HG03025 (cell line): ENCODE data around the gene FGD2.
"Not testable (repeated sequence)": the region's sequence is repeated elsewhere in the genome, so short reads cannot be mapped to it uniquely, and the experiment has no call there.

Source experiments
- ATAC-seq: cut with Tn5 transposase; IDR thresholded peaks from one replicate; pipeline ENCODE4 v1.9.1; 2021; ENCODE audit warnings: mild to moderate bottlenecking, moderate library complexity; ENCODE audit not compliant: unreplicated experiment, low FRiP score

FGD2 gene

DNA sequence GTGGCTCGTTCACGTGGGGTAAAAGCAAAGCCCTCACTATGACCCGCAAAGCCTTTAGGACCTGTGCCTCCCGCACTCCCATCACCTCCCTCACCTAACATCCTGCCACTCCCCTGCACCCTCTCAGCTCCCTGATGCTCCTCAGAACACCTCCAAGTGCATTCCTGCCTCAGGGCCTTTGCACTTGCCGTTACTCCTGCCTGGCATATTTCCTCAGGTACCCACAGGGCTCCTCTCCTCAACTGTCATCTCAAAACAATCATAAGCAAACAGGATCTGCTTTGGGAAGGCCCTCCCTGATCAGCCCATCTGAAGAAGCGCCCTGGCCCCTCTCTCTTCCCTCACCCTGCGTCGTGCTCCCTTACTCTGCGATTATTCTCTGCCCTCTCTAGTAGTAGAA, 49.1 kb downstream of the FGD2 start:
- no peak for ATAC-seq

DNA sequence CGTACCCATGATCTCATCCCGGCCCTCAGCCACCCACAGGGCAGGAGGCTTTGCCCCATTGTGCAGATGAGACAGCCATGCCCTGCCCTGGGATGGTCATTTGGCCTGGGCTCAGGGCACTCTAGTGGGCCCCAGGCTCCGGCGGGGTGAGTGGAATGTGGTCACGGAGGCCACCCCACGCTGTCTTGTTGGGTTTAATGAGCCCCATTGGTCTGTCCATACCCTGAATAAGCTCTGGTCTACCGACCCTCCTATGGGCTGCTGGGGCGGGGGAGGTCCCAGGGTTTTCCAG, 50.6 kb downstream of the FGD2 start:
- ATAC-seq, result no peak

DNA sequence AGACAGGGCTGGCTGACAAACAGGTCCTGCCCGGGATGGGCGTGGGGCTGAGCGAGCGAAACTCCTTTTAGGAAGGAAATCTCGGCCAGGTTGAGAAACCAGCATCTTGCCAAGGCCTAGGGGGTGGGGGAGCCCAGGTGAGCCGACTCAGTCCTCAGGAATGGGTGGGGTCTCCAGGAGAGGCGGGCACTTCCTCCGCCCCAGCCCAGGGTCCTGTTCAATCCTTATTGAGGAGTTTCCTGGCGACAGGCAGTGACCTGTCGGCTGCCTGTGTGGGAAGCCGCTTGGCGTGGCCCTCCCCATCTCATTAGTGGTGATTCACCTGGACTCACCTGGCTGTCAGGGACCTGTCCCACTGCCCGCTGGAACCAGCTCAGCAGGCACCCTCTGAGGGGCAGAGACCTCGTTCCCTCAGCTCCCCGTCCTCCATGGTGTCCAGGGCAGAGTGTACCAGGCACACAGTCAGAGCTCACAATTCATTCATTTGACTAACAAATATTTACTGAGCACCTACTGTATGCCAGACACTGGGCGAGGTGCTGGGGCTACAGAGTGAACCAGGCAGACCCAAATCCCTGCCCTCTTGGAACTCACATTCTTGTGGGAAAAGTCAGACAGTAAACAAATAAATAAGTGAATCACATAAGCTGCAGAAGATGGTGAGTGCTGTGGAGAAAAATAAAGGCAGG, 51.1 kb downstream of the FGD2 start:
- ATAC-seq, result no peak

DNA sequence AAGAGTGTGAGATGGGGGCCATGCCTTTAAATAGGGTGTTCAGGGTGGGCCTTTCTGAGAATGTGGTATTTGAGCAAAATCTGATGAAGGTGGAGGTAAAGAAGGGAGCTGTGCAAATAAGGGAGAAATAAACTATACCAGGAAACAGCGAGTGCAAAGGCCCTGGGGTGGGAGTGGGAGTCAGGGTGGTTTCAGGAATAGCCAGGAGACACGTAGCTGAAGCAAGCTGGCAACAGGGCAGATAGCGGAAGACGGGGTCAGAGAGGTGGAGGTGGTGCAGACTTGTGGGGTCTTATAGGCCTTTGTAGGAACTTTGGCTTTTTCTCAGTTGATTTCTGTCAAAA, 51.6 kb downstream of the FGD2 start:
- no peak for ATAC-seq

DNA sequence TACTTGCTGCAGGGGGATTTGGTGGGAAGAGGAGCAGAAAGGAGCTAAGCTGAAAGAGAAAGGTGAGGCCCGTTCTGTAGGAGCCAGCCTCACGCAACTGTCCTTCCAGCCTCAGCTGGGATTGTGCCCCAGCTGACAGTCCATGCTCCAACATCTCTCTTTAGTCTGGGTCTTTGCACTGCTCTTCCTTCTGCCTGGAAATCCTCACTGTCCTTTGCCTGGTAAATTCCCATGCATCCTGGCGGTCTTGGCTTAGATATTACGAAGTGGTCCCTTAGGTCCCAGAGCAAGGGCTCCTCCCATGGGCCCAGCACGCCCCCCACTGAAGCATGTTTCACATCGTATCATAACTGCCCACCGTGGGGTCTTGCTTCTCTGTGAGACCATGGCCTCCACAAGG, 52.2 kb downstream of the FGD2 start:
- no peak for ATAC-seq

DNA sequence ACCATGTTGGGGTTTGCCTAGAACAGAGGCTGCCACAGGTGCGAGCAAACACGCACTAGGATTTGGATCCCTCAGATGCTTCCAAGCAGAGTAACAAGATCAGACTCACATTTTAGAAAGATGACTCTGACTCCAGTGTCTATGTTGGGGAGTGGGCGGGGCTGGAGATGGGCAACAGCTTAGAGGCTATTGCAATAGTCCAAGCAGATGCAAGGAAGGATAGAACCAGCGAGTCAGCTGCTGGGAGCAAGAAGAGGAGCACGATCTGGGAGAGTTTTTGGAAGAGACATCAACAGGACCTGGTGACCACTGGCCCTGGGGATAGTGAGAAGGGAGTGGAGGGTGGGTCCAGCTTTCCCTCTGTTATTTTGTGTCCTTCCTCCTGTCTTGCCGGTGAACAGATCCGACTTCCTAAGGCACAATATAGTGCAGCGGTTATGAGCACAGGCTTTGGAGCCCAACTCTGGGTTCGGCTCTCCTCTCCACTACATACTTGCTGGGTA, 52.7 kb downstream of the FGD2 start:
- no peak for ATAC-seq

DNA sequence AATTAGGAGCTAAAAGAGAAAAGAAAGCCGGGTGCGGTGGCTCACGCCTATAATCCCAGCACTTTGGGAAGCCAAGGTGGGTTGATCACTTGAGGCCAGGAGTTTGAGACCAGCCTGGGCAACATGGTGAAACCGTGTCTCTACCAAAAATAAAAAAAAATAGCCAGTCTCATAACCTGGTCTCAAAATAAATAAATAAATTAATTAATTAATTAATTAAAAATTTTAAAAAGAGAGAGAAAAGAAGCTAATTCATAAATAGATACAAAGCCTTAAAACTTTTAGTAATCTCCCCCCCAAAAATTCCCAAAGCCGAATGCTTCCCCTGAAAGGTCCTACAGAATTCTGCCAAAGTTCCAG, 53.5 kb downstream of the FGD2 start:
- not testable (repeated sequence) for ATAC-seq

DNA sequence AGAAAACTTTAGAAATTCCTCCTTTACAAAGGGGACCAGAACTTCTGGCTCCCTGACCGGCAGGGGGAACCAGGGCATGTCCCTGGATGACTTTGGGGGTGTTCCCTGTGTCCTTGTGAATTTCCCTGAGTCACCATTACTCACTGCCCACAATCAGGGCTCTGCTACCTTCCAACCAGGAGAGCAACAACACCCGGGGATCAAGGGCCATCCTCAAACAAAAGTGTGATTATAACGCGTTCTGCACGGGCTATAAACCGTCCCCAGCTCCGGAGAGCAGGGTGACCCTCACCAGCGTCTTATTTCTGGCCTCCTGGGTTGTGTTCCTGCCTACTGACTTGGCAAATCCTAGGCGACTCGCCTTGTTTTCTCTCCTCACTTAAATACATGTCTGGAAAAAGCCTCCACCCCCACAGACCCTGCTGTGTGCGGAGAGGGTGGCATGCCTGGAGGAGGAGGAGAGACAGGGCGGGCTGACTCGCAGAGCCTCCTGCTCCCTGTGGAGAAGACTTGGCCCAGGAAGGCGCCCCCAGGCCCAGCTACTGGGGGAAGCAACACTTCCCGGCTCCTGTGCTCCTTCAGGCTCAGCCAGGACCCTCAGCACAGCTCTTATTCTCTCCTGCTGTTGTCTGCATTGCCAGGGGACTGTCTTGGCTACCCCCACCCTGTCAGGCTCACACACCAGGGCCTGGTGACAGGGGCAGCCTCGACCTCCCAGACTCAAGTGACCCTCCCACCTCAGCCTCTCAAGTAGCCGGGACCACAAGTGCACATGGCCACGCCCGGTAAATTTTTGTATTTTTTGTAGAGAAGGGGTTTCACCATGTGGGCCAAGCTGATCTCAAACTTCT, 54.1 kb downstream of the FGD2 start:
- no peak for ATAC-seq

DNA sequence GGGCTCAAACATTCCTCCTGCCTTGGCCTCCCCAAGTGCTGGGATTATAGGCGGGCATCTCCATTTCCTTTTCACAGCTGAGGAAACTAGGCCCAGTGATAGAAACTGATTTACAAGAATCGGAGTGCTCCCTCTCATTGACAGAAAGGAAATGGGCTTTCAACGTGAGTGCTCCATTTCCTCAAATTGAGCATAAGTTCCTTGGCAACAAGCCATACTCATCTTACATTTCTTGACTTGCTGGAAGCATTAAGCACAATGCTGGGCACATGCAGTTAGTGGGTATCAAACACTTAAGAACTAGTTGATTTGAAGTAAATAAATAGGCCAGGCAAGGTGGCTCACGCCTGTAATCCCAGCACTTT, 54.7 kb downstream of the FGD2 start:
- no peak for ATAC-seq

DNA sequence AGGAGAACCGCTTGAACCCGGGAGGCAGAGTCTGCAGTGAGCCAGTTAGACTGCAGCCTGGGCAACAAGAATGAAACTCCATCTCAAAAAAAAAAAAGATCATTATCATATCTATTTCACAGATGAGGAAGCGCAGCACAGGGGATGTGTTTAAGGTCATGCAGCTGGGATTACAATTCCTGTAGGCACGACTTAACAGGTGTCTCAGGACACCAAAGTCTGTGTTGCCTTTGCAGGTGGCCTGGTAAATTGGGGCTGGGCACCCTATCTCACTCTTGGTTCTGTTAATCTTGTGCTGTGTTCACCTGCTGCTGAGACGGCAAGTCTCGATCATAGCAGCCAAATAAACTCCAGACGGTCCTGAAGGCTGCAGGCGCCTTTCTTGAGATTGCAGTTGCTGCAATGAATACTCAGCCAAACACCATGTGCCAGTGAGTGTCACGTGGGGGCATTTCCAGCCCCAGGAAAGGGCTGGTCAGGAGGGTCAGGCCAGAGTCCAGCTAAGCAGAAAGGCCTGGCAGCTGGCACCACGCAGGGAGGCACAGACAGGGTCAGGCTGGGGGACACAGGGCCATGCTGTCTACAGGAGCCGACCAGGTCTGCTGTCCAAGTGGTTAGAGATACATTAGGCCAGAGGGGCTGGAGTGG, 55.8 kb downstream of the FGD2 start:
- no peak for ATAC-seq

DNA sequence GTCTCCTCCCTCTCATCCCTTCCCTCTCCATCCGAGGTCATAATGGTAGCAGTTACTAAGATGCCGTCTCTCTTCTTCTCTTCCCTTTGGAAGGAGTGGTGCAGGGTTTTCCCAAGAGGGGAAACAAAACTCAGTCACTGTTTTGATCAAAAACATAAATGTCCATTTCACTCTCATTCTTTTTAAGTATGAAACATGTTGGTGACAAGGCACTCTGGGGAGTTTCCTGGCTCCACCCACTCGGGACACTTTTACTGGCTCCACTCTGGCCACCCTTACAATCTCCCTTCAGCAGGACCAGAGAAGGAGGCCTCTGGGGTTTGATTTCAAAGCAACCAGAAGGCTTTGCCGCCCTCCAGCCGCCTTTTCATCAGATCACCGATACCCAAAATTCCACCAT, 57.0 kb downstream of the FGD2 start:
- ATAC-seq, result no peak

DNA sequence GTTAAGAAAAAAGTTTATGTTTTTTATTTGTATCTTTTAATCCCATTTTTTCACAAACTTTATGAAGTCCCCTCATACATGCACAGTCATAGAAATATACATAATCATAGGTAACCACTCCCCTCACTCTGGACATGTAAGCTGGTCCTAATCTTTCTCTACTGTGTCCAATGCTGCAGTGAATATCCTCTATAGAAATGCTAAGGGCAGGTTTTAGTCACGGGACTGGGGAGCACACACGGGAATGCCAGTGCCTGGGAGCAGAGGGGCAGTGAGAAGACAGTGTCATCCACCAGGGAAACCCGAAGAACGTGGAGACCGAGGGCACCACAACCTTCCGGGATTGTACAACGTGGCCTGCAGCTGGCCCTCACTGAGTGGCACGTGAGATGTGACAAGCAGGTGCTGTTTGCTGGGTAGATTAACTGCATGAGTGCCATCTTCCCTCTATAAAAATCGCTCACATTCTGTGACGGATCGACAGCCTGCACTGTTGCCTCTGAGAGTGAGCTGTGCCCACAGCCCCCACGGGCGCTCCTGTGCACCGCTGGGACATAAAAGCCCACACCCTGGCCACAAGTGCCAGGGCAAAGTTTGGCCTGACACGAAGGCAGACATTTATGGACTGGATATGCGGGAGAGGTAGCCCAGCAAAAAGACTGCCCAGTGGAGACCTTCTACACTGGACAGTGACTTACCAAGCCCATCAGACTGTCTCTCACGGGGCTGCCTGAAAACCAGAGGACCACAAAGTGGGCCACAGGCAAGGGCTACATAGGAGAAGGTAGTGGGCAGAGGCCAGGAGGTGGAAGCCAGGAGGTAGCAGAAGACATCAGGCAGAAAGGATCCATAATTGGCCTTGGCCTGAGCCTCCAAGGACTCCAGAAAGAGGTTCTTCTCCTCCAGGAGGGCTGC, 63.2 kb downstream of the FGD2 start:
- ATAC-seq, result no peak

DNA sequence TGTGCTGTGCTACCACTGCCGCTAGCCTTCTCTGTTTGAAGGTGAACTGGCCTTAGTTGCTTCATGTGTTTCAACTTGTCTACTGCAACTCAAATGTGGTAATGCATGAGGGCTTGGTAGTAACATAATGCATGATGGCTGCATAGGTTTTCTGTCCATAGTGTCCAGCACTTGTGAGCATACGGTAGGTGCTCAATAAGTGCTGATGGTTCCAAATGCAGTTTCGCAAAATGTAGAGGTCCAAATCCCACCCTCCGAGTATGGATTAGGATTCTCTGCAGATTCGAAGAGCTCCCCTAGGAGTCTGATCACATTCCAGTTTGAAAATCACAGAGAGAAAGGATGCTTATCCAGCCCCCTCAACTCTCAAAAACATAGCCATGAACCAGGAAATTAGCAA, 64.2 kb downstream of the FGD2 start:
- ATAC-seq, result no peak

DNA sequence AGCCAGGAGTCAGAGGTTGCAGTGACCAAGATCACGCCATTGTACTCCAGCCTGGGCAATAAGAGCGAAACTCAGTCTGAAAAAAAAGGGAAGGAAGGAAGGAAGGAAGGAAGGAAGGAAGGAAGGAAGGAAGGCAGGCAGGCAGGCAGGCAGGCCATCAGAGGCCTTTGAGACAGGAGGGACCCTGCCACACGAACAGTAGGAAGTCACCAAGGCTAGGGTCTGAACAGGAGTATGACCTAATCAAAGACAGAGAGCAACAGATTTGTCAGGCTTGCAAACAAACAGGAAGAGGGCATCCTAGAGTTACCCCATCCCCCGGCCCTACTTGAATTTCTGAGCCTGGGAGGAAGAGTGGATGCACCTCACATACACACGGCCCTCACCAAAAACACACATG, 67.1 kb downstream of the FGD2 start:
- ATAC-seq, result no peak

DNA sequence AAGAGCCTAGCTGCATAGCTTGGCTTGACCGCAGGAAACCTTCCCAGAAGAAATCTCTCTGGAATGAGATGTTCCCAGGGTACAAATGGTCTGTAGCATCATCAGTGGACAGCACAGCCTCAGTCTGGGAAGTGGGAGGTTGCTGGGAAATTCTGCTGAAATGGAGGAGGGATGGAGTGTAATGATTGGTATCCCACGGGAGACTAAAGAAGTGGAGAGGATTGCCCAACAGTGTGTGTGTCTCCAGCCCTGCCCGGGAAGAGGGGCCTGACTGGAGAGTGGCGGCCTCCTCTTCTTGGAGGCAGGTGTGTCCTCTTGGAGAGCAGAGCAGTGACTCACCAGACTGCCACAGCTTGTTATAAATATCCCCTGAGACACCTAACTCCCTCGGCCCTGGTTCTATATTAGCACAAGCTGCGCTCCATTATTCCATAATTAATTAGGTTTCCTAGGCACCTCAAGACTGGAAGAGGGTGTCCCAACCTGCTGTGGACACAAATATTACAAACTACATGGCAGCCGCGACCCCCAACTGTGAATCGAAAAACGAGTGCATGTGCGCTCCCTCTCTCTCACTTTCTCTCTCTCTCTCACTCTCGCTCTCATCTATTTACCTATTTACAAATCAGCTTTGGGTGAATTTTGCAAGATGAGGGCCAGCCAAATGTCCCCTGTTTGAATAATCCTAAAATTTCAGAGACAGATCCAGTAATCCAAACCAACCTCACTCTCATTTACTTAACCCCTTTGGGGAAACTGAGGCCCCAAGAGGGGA, 68.8 kb downstream of the FGD2 start:
- ATAC-seq, result no peak

DNA sequence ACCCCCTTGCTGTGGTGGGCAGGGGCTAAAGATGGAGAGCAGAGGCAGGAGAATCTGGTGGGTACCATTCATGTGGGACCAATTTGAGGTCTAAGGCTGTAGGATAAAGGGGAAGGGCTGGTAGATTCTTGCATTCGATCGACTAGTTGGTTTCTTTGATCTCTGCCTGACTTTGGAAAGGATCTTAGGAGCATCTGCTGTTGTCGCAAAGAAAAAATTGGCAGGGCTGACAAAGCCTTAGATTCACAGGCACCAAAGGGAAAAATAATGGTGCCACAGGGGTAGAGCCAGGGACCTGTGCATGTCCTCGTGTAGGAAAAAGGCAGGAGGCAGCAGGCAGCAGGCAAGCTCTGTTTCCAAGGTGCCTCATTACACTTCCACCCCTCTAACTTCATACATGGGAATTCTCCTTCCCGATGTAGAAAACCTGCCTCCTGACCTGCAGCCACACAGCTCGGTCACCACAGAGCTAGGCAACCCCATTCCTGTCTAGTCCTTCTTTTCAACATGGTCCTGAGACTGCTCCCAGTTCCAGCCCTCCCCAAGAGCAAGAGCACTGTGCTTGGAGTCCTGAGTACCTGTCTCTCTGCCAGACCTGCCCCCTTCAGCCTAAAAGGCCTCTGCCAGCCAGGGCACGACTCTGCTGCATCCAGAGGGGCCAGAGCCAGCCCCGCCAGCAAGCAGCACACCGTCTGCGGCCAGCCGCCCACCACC, 71.9 kb downstream of the FGD2 start:
- ATAC-seq, result no peak

DNA sequence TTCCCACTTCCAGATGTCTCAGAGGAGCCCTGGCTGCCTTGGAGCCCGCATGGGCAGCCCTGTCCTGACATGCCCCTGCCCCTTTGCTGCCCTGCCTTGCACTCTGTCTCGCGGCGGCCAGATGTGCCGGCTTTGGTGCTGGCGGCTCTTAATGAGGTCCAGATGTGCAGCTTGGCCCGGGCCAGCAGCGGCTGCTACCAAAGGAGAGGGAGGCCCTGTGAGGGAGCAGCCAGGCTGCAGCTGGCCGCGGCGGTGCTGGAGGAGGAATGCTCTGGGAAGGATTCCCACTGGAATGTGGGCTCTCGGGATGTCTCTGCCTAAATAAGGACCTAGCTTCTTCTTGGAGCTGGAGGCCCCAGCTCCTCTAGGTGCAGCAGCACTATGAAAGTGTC, 72.4 kb downstream of the FGD2 start:
- ATAC-seq, result no peak
